Naive thymus-derived CD8-positive, alpha-beta T cell (primary cell): ENCODE data around the gene CUX1. TPM values are rescaled to one million over a fixed set of nuclear protein-coding genes. Genes with fewer than 3 reads are reported as not detected.
"Not testable (repeated sequence)": the region's sequence is repeated elsewhere in the genome, so short reads cannot be mapped to it uniquely, and the experiment has no call there.

ENCODE experiments used
- ATAC-seq, 2 donors: fragments of 150-1000 bp; cut with Tn5 transposase in 1 of 2; sonication (Bioruptor Pico), chemical (Tn5 transposase) in 1 of 2; 1 replicate in 1 of 2; 2 replicates in 1 of 2; pipeline ENCODE4 v1.10.0; 2021; ENCODE audit warnings: mild to moderate bottlenecking in 2 of 2, moderate library complexity in 2 of 2
- POLR2A ChIA-PET: fragments of 350-600 bp; sonication (Branson Sonifier 250); formaldehyde crosslinking; loops from one replicate; lab custom pipeline; 2021; ENCODE audit warnings: antibody characterized with exemption; lab: Charles Lee
- DNase-seq, 10 donors: peaks; one replicate each; pipeline versions ENCODE4 v3.0.0 to v3.0.0-alpha.2; 2020 to 2022
- H3K27ac Mint-ChIP-seq, 10 donors: one replicate each; pipeline ENCODE4 v1.8.0; 2020 to 2022; ENCODE audit warnings: mild to moderate bottlenecking in 10 of 10, mixed read lengths in 10 of 10, moderate library complexity in 4 of 10, inconsistent platforms in 1 of 10
- H3K27me3 Mint-ChIP-seq, 5 donors: one replicate each; pipeline ENCODE4 v1.8.0; 2021 to 2022; ENCODE audit warnings: mixed read lengths in 5 of 5
- H3K36me3 Mint-ChIP-seq, 3 donors: one replicate each; pipeline ENCODE4 v1.8.0; 2020 to 2022; ENCODE audit warnings: mixed read lengths in 3 of 3, mild to moderate bottlenecking in 2 of 3, inconsistent platforms in 1 of 3
- H3K4me1 Mint-ChIP-seq, 4 donors: one replicate each; pipeline ENCODE4 v1.8.0; 2021 to 2022; ENCODE audit warnings: mixed read lengths in 4 of 4
- H3K4me3 Mint-ChIP-seq, 10 donors: one replicate each; pipeline ENCODE4 v1.8.0; 2020 to 2022; ENCODE audit warnings: mild to moderate bottlenecking in 10 of 10, mixed read lengths in 10 of 10, moderate library complexity in 6 of 10, inconsistent platforms in 1 of 10
- H3K9me3 Mint-ChIP-seq, 9 donors: one replicate each; pipeline ENCODE4 v1.8.0; 2020 to 2022; ENCODE audit warnings: mixed read lengths in 9 of 9, mild to moderate bottlenecking in 3 of 9, inconsistent platforms in 1 of 9, moderate library complexity in 1 of 9
- polyA plus RNA-seq, 3 donors: library from polyadenylated mRNA; unstranded; fragments of 300-500 nt; fragmentation: Illumina TruSeq; gene quantifications; one replicate each; pipeline ENCODE4 v1.2.3, GENCODE V29; 2021
- total RNA-seq, 8 experiments: library from RNA in 2 of 8; stranded (reverse) in 2 of 8; gene quantifications; one replicate each; pipeline ENCODE4 v1.2.3 and lab custom pipeline; 2021 to 2026

The CUX1 gene
- total and polyA plus RNA-seq, 5 experiments from 2014 or later = 10.3 to 66.2 (median 24.1) TPM

- H3K4me1 Mint-ChIP-seq = peaks cover 2 to 10% (median 5%) of the 10 kb centered on the region in 4 donors
- POLR2A ChIA-PET = no interaction called here
- H3K36me3 Mint-ChIP-seq = no peaks in the 10 kb centered on the region
- H3K4me3 Mint-ChIP-seq = no peak overlapping the region
- DNase-seq (no peak), ATAC-seq (no peak)
- H3K27ac Mint-ChIP-seq = no peak overlapping the region
- H3K9me3 Mint-ChIP-seq = no peaks in the 10 kb centered on the region
- H3K27me3 Mint-ChIP-seq = peaks cover 0 to 2% (median 0%) of the 10 kb centered on the region in 5 donors
Measured at GRCh38 chr7:101782896-101783295, 34.5 kb upstream of the CUX1 start.

GRCh38 chr7:101783381-101784181, 33.8 kb upstream of the CUX1 start:
- Mint-ChIP-seq H3K9me3 (no peaks in the 10 kb centered on the region), H3K36me3 (no peaks in the 10 kb centered on the region), H3K4me1 (peaks cover 2 to 10% (median 5%) of the 10 kb centered on the region in 4 donors), H3K27ac (peak overlapping the region in 1 of 10 donors; percentile 28), H3K4me3 (no peak overlapping the region), H3K27me3 (peaks cover 0 to under 1% (median 0%) of the 10 kb centered on the region in 5 donors)
- DNase-seq (no peak), ATAC-seq (no peak)
- POLR2A ChIA-PET = no interaction called here

GRCh38 chr7:101784292-101785127, 32.9 kb upstream of the CUX1 start:
- H3K27ac Mint-ChIP-seq = peak overlapping the region in 4 of 10 donors; percentile 7 to 62 (median 22)
- peaks cover 2 to 10% (median 5%) of the 10 kb centered on the region in 4 donors for H3K4me1 Mint-ChIP-seq
- POLR2A ChIA-PET = no interaction called here
- no peak for DNase-seq
- H3K27me3 Mint-ChIP-seq = no peaks in the 10 kb centered on the region
- no peak for ATAC-seq
- no peaks in the 10 kb centered on the region for H3K9me3 Mint-ChIP-seq
- no peak overlapping the region for H3K4me3 Mint-ChIP-seq
- H3K36me3 Mint-ChIP-seq = no peaks in the 10 kb centered on the region

GRCh38 chr7:101787864-101788263, 29.6 kb upstream of the CUX1 start:
- H3K9me3 Mint-ChIP-seq = no peaks in the 10 kb centered on the region
- ATAC-seq (no peak), DNase-seq (no peak)
- no peak overlapping the region for H3K27ac Mint-ChIP-seq
- H3K36me3 Mint-ChIP-seq = no peaks in the 10 kb centered on the region
- POLR2A ChIA-PET = no interaction called here
- no peaks in the 10 kb centered on the region for H3K27me3 Mint-ChIP-seq
- no peak overlapping the region for H3K4me3 Mint-ChIP-seq
- H3K4me1 Mint-ChIP-seq = peaks cover 2 to 10% (median 5%) of the 10 kb centered on the region in 4 donors

- DNase-seq (no peak), ATAC-seq (no peak)
- Mint-ChIP-seq H3K27ac (peak overlapping the region in 1 of 10 donors; percentile 59), H3K27me3 (peaks cover 0 to under 1% (median 0%) of the 10 kb centered on the region in 5 donors), H3K4me1 (peaks cover 2 to 10% (median 5%) of the 10 kb centered on the region in 4 donors), H3K4me3 (no peak overlapping the region), H3K36me3 (no peaks in the 10 kb centered on the region), H3K9me3 (no peaks in the 10 kb centered on the region)
- POLR2A ChIA-PET = no interaction called here
Measured at GRCh38 chr7:101788517-101788916, 28.9 kb upstream of the CUX1 start.

GRCh38 chr7:101790566-101791293, 26.7 kb upstream of the CUX1 start:
- Mint-ChIP-seq H3K27me3 (peaks cover 0 to 3% (median 0%) of the 10 kb centered on the region in 5 donors), H3K4me1 (no peaks in the 10 kb centered on the region), H3K4me3 (no peak overlapping the region), H3K27ac (peak overlapping the region in 1 of 10 donors; percentile 19), H3K36me3 (no peaks in the 10 kb centered on the region), H3K9me3 (no peaks in the 10 kb centered on the region)
- DNase-seq (no peak), ATAC-seq (no peak)
- POLR2A ChIA-PET = interaction anchor here (0.7 kb wide), 1 partner anchor 12 kb away, joined by 7 read pairs; no protein-coding TSS in a partner anchor

- Mint-ChIP-seq H3K36me3 (no peaks in the 10 kb centered on the region), H3K4me3 (no peak overlapping the region), H3K4me1 (no peaks in the 10 kb centered on the region), H3K9me3 (no peaks in the 10 kb centered on the region), H3K27me3 (peaks cover 0 to 3% (median 0%) of the 10 kb centered on the region in 5 donors), H3K27ac (no peak overlapping the region)
- DNase-seq (no peak), ATAC-seq (no peak)
- POLR2A ChIA-PET = interaction anchor here (0.7 kb wide), 1 partner anchor 63 kb away, joined by 3 read pairs; no protein-coding TSS in a partner anchor
Measured at GRCh38 chr7:101792051-101792681, 25.3 kb upstream of the CUX1 start.

- H3K4me3 Mint-ChIP-seq, H3K4me1 Mint-ChIP-seq, ATAC-seq, H3K36me3 Mint-ChIP-seq, H3K9me3 Mint-ChIP-seq, H3K27me3 Mint-ChIP-seq, DNase-seq: not testable (repeated sequence)
- POLR2A ChIA-PET = interaction anchor here (0.7 kb wide), 1 partner anchor 64 kb away, joined by 3 read pairs; no protein-coding TSS in a partner anchor
- peak overlapping the region in 1 of 10 donors; percentile 43 for H3K27ac Mint-ChIP-seq
Measured at GRCh38 chr7:101792682-101793071, 24.7 kb upstream of the CUX1 start.

- H3K9me3 Mint-ChIP-seq = no peaks in the 10 kb centered on the region
- DNase-seq (no peak), ATAC-seq (no peak)
- H3K27ac Mint-ChIP-seq = peak overlapping the region in 1 of 10 donors; percentile 50
- no peaks in the 10 kb centered on the region for H3K36me3 Mint-ChIP-seq
- POLR2A ChIA-PET = no interaction called here
- H3K4me1 Mint-ChIP-seq = no peaks in the 10 kb centered on the region
- no peak overlapping the region for H3K4me3 Mint-ChIP-seq
- H3K27me3 Mint-ChIP-seq = peaks cover 0 to 3% (median 0%) of the 10 kb centered on the region in 5 donors
Measured at GRCh38 chr7:101795461-101795860, 22.0 kb upstream of the CUX1 start.

- H3K27ac Mint-ChIP-seq, H3K27me3 Mint-ChIP-seq, H3K4me3 Mint-ChIP-seq, DNase-seq, H3K4me1 Mint-ChIP-seq, ATAC-seq, H3K36me3 Mint-ChIP-seq, H3K9me3 Mint-ChIP-seq: not testable (repeated sequence)
- POLR2A ChIA-PET = interaction anchor here (0.7 kb wide), 1 partner anchor 55 kb away, joined by 7 read pairs; no protein-coding TSS in a partner anchor
Measured at GRCh38 chr7:101798173-101798572, 19.3 kb upstream of the CUX1 start.

GRCh38 chr7:101803203-101804087, 14.0 kb upstream of the CUX1 start:
- peak overlapping the region in 8 of 10 donors; percentile 2 to 77 (median 62) for H3K27ac Mint-ChIP-seq
- peak; percentile 35 to 58 for ATAC-seq
- DNase-seq = no peak
- peaks cover 11 to 30% (median 25%) of the 10 kb centered on the region in 4 donors for H3K4me1 Mint-ChIP-seq
- H3K4me3 Mint-ChIP-seq = peak overlapping the region; percentile 52 to 85 (median 78)
- peaks cover 0 to 7% (median 0%) of the 10 kb centered on the region in 5 donors for H3K27me3 Mint-ChIP-seq
- no peaks in the 10 kb centered on the region for H3K9me3 Mint-ChIP-seq
- no peaks in the 10 kb centered on the region for H3K36me3 Mint-ChIP-seq
- POLR2A ChIA-PET = interaction anchor here (1.1 kb wide), 1 partner anchor 17 kb away, joined by 7 read pairs; no protein-coding TSS in a partner anchor
